H9 (cell line): Measurements from ENCODE around the gene PTPRN2. TPM values are rescaled to one million over a fixed set of nuclear protein-coding genes. Genes with fewer than 3 reads are reported as not detected.

Experiments used
- DNase-seq: peaks from one replicate; pipeline ENCODE4 v3.0.0-alpha.2; 2017
- H2AFZ ChIP-seq: one replicate; pipeline ENCODE4 v1.6.1; 2013; ENCODE audit warnings: mild to moderate bottlenecking, low read length, control low read depth, moderate library complexity
- H2AK5ac ChIP-seq: 2 replicates; pipeline ENCODE4 v1.6.1; 2013; ENCODE audit warnings: low read length, control low read depth, mixed read lengths; ENCODE audit not compliant: insufficient read length
- H2BK120ac ChIP-seq: one replicate; pipeline ENCODE4 v1.6.1; 2013; ENCODE audit warnings: low read depth, mild to moderate bottlenecking, low read length, control low read depth, inconsistent platforms; ENCODE audit not compliant: poor library complexity, severe bottlenecking
- H2BK12ac ChIP-seq: 2 replicates; pipeline ENCODE4 v1.6.1; 2013; ENCODE audit warnings: low read length, control low read depth, mixed read lengths, low read depth; ENCODE audit not compliant: insufficient read length
- H2BK15ac ChIP-seq: 2 replicates; pipeline ENCODE4 v1.6.1; 2013; ENCODE audit warnings: low read depth, low read length, control low read depth
- H2BK20ac ChIP-seq: one replicate; pipeline ENCODE4 v1.6.1; 2013; ENCODE audit warnings: low read depth, mild to moderate bottlenecking, low read length, control low read depth, inconsistent platforms; ENCODE audit not compliant: poor library complexity, severe bottlenecking
- H2BK5ac ChIP-seq: 2 replicates; pipeline ENCODE4 v1.6.1; 2013; ENCODE audit warnings: low read length, control low read depth, mixed read lengths; ENCODE audit not compliant: insufficient read length
- H3K14ac ChIP-seq: 2 replicates; pipeline ENCODE4 v1.6.1; 2013; ENCODE audit warnings: low read length, control low read depth; ENCODE audit not compliant: insufficient read depth
- H3K18ac ChIP-seq: 2 replicates; pipeline ENCODE4 v1.6.1; 2013; ENCODE audit warnings: low read depth, mild to moderate bottlenecking, mixed read lengths, low read length, control low read depth; ENCODE audit not compliant: insufficient read length
- H3K23ac ChIP-seq: 2 replicates; pipeline ENCODE4 v1.6.1; 2013; ENCODE audit warnings: low read length, control low read depth, mixed read lengths, low read depth; ENCODE audit not compliant: insufficient read length
- H3K23me2 ChIP-seq: 2 replicates; pipeline ENCODE4 v1.6.1; 2013; ENCODE audit warnings: low read depth, mild to moderate bottlenecking, mixed read lengths, low read length, control low read depth; ENCODE audit not compliant: insufficient read length, poor library complexity, severe bottlenecking
- H3K27ac ChIP-seq: 2 replicates; pipeline ENCODE4 v1.5.1; 2013; ENCODE audit warnings: low read length, control low read depth, mixed read lengths, low read depth; ENCODE audit not compliant: insufficient read length
- H3K27me3 ChIP-seq: 2 replicates; pipeline ENCODE4 v1.6.1; 2013; ENCODE audit warnings: low read length, control low read depth, inconsistent platforms; ENCODE audit not compliant: insufficient read depth
- H3K4ac ChIP-seq: 2 replicates; pipeline ENCODE4 v1.6.1; 2013; ENCODE audit warnings: low read depth, mild to moderate bottlenecking, control low read depth, inconsistent platforms, low read length, moderate library complexity
- H3K4me1 ChIP-seq: 2 replicates; pipeline ENCODE4 v1.6.1; 2013; ENCODE audit warnings: low read length, control low read depth, inconsistent platforms; ENCODE audit not compliant: insufficient read depth
- H3K4me2 ChIP-seq: 2 replicates; pipeline ENCODE4 v1.6.1; 2013; ENCODE audit warnings: low read length, control low read depth, mixed read lengths; ENCODE audit not compliant: insufficient read length, insufficient read depth
- H3K56ac ChIP-seq: 2 replicates; pipeline ENCODE4 v1.6.1; 2013; ENCODE audit warnings: low read depth, mild to moderate bottlenecking, mixed read lengths, low read length, control low read depth; ENCODE audit not compliant: insufficient read length
- H3K79me1 ChIP-seq: 2 replicates; pipeline ENCODE4 v1.6.1; 2013; ENCODE audit warnings: low read depth, mild to moderate bottlenecking, moderate library complexity, low read length, control low read depth, inconsistent platforms; ENCODE audit not compliant: insufficient read depth, poor library complexity, severe bottlenecking
- H3K79me2 ChIP-seq: 2 replicates; pipeline ENCODE4 v1.6.1; 2013; ENCODE audit warnings: low read length, control low read depth, inconsistent platforms; ENCODE audit not compliant: insufficient read depth
- H3K9ac ChIP-seq: 2 replicates; pipeline ENCODE4 v1.6.1; 2013; ENCODE audit warnings: low read length, control low read depth, mixed read lengths; ENCODE audit not compliant: insufficient read length; ENCODE audit errors: extremely low read depth
- H3K9me3 ChIP-seq: one replicate; pipeline ENCODE4 v1.6.1; 2013; ENCODE audit warnings: low read depth, low read length, inconsistent platforms; ENCODE audit not compliant: control insufficient read depth
- H3T11ph ChIP-seq: one replicate; pipeline ENCODE4 v1.6.1; 2013; ENCODE audit warnings: mild to moderate bottlenecking, low read length, control low read depth, inconsistent platforms
- H4K20me1 ChIP-seq: one replicate; pipeline ENCODE4 v1.6.1; 2013; ENCODE audit not compliant: control insufficient read depth, insufficient read length, insufficient read depth
- H4K5ac ChIP-seq: 2 replicates; pipeline ENCODE4 v1.6.1; 2013; ENCODE audit warnings: low read depth, mild to moderate bottlenecking, mixed read lengths, low read length, control low read depth; ENCODE audit not compliant: insufficient read length
- H4K8ac ChIP-seq: replicated peaks from 2 replicates; pipeline ENCODE4 v1.6.1; 2013; ENCODE audit warnings: low read length, control low read depth, mixed read lengths, low read depth; ENCODE audit not compliant: insufficient read length
- H4K91ac ChIP-seq: 2 replicates; pipeline ENCODE4 v1.6.1; 2013; ENCODE audit warnings: low read depth, mild to moderate bottlenecking, moderate library complexity, mixed read lengths, low read length, control low read depth; ENCODE audit not compliant: insufficient read length
- H3K27ac Mint-ChIP-seq, 3 experiments: 2 replicates in 2 of 3; 3 replicates in 1 of 3; pipeline ENCODE4 v1.8.0; 2020 to 2021; ENCODE audit warnings: mixed read lengths in 3 of 3, mild to moderate bottlenecking in 1 of 3, moderate library complexity in 1 of 3
- H3K27me3 Mint-ChIP-seq: 2 replicates; pipeline ENCODE4 v1.8.0; 2021; ENCODE audit warnings: low read depth, mild to moderate bottlenecking, moderate library complexity, mixed read lengths
- H3K36me3 Mint-ChIP-seq, 3 experiments: 2 replicates in 2 of 3; 3 replicates in 1 of 3; pipeline ENCODE4 v1.8.0; 2020 to 2021; ENCODE audit warnings: low read depth in 3 of 3, mixed read lengths in 3 of 3; ENCODE audit not compliant: insufficient read depth in 1 of 3
- H3K4me1 Mint-ChIP-seq, 2 experiments: 2 replicates each; pipeline ENCODE4 v1.8.0; 2020; ENCODE audit warnings: mixed read lengths in 2 of 2
- H3K4me3 Mint-ChIP-seq, 2 experiments: 2 replicates in 1 of 2; 3 replicates in 1 of 2; pipeline ENCODE4 v1.8.0; 2020 to 2021; ENCODE audit warnings: mild to moderate bottlenecking in 2 of 2, mixed read lengths in 2 of 2, moderate library complexity in 1 of 2
- H3K9me3 Mint-ChIP-seq, 2 experiments: 2 replicates in 1 of 2; 3 replicates in 1 of 2; pipeline ENCODE4 v1.8.0; 2020; ENCODE audit warnings: mild to moderate bottlenecking in 2 of 2, mixed read lengths in 2 of 2, moderate library complexity in 1 of 2
- WGBS: extraction: QIAGEN DNeasy Blood & Tissue Kit; methylation state at CpG from one replicate; pipeline ENCODE4 v1.1.7; 2013; ENCODE audit warnings: missing lambda C conversion rate, low lambda C conversion rate, mixed read lengths; ENCODE audit not compliant: insufficient read length; ENCODE audit errors: extremely low coverage; 5-methylcytosine and 5-hydroxymethylcytosine counted together
- total RNA-seq: library from RNA; stranded (reverse); gene quantifications from 2 replicates; pipeline ENCODE4 v1.2.1, GENCODE V29; 2021
- TF ChIP-seq, protein P1 (sequence below): fragments of 200-600 bp; sonication (generic); conservative IDR thresholded peaks from 3 replicates; pipeline ENCODE4 v1.8.0; 2021; ENCODE audit warnings: antibody characterized with exemption, mild to moderate bottlenecking

The PTPRN2 gene
- total RNA-seq, 1 experiment from 2014 or later, result 5.2 TPM

DNA sequence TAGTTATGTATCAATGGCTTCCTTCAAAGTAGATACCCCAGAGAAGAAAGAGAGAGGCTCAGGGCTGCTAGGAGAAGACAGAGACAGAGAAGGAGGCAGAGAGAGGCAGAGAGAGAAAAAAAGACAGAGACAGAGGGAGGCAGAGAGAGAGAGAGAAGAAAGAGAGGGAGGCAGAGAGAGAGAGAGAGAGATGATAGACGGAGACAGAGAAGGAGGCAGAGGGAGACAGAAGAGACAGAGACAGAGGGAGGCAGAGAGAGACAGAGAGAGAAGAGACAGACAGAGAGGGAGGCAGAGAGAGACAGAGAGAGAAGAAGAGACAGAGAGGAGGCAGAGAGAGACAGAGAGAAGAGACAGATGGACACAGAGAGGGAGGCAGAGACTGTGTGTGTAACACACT, 1062.9 kb downstream of the PTPRN2 start:
- peaks cover 5% of the 10 kb centered on the region for H4K20me1 ChIP-seq
- no peak overlapping the region for H3K14ac ChIP-seq
- no peak overlapping the region for H3K4ac ChIP-seq
- no peak overlapping the region for H3K18ac ChIP-seq
- Mint-ChIP-seq H3K36me3 (no peaks in the 10 kb centered on the region; a peak in 1 of 7 replicates), H3K4me3 (no peak overlapping the region), H3K27ac (no peak overlapping the region), H3K27me3 (peaks cover 77% of the 10 kb centered on the region), H3K9me3 (no peaks in the 10 kb centered on the region; a peak in 2 of 5 replicates), H3K4me1 (peaks cover 0 to 8% of the 10 kb centered on the region in 2 experiments; a peak in 2 of 4 replicates)
- H4K91ac ChIP-seq, result no peak overlapping the region
- H3K9me3 ChIP-seq, result no peaks in the 10 kb centered on the region
- no peak for DNase-seq
- no peak overlapping the region for H2BK15ac ChIP-seq
- no peak overlapping the region for H3K9ac ChIP-seq
- H2AK5ac ChIP-seq, result no peak overlapping the region
- no peak overlapping the region for H2BK5ac ChIP-seq
- H3K79me2 ChIP-seq, result no peaks in the 10 kb centered on the region
- WGBS, result no CpG with 5 or more reads among the region's 1 CpG
- H3K56ac ChIP-seq, result no peak overlapping the region
- H3K23me2 ChIP-seq, result no peaks in the 10 kb centered on the region
- no peak overlapping the region for H3K4me2 ChIP-seq
- no peaks in the 10 kb centered on the region for H3K4me1 ChIP-seq
- H3K79me1 ChIP-seq, result no peaks in the 10 kb centered on the region
- H3T11ph ChIP-seq, result no peak overlapping the region
- H2BK12ac ChIP-seq, result no peak overlapping the region
- no peak overlapping the region for H4K5ac ChIP-seq
- no peak overlapping the region for H2BK120ac ChIP-seq
- no peak overlapping the region for H3K27ac ChIP-seq
- TF ChIP-seq, protein P1, sequence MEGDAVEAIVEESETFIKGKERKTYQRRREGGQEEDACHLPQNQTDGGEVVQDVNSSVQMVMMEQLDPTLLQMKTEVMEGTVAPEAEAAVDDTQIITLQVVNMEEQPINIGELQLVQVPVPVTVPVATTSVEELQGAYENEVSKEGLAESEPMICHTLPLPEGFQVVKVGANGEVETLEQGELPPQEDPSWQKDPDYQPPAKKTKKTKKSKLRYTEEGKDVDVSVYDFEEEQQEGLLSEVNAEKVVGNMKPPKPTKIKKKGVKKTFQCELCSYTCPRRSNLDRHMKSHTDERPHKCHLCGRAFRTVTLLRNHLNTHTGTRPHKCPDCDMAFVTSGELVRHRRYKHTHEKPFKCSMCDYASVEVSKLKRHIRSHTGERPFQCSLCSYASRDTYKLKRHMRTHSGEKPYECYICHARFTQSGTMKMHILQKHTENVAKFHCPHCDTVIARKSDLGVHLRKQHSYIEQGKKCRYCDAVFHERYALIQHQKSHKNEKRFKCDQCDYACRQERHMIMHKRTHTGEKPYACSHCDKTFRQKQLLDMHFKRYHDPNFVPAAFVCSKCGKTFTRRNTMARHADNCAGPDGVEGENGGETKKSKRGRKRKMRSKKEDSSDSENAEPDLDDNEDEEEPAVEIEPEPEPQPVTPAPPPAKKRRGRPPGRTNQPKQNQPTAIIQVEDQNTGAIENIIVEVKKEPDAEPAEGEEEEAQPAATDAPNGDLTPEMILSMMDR, result no peak
- no peaks in the 10 kb centered on the region for H3K27me3 ChIP-seq
- no peak overlapping the region for H2BK20ac ChIP-seq
- H4K8ac ChIP-seq, result no peak overlapping the region
- no peak overlapping the region for H2AFZ ChIP-seq
- H3K23ac ChIP-seq, result no peak overlapping the region
